ENCODE data around the gene VAPB. TPM values are rescaled to one million over a fixed set of nuclear protein-coding genes. Genes with fewer than 3 reads are reported as not detected.
A peak's percentile ranks its signal among the peaks of the same experiment; 100 is the strongest.

VAPB gene
- total RNA-seq, 1 donor = 15.1 TPM

DNA sequence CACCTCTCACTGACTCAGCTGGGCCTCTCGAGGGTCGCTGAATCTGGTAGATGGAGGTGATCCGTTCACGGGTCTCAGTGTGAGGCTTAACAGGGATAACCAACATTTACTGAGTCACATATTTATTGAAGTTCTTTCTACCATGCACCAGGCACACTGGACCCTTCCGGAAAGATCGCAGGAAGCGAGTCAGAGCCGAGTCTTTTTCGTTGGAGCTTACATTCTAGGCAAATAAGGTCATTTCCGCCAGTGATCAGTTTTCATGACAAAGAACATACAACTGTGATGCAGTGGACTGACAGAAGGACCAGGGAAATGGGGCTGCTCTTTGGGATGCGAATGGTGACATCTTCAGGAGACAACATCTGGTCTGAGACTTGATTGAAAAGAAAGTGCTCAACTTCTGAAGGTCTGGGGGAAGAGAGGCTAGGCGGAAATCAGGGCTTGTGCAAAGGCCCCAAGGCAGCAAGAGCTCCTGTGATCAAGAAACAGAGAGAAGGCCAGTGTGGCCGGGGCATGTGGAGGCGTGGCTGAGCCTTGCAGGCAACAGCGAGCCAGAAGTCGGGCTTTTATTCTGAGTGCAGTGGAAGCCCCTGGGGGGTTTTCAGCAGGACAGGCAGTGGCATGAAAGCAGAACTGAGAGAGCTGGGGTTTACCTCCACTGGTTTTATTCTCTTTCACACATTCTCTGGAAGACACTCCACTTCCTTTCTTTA is 69.5 kb downstream of the VAPB start:
- TF ChIP-seq, protein P1, sequence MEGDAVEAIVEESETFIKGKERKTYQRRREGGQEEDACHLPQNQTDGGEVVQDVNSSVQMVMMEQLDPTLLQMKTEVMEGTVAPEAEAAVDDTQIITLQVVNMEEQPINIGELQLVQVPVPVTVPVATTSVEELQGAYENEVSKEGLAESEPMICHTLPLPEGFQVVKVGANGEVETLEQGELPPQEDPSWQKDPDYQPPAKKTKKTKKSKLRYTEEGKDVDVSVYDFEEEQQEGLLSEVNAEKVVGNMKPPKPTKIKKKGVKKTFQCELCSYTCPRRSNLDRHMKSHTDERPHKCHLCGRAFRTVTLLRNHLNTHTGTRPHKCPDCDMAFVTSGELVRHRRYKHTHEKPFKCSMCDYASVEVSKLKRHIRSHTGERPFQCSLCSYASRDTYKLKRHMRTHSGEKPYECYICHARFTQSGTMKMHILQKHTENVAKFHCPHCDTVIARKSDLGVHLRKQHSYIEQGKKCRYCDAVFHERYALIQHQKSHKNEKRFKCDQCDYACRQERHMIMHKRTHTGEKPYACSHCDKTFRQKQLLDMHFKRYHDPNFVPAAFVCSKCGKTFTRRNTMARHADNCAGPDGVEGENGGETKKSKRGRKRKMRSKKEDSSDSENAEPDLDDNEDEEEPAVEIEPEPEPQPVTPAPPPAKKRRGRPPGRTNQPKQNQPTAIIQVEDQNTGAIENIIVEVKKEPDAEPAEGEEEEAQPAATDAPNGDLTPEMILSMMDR (IDR thresholded peaks at IDR 0.05; ENCODE audit: insufficient read depth, low read depth, low read length) = no peak
- no peak for DNase-seq (ENCODE audit: low read depth)
- no peak overlapping the region for H3K4me3 ChIP-seq (ENCODE audit: low read depth, low read length)

DNA sequence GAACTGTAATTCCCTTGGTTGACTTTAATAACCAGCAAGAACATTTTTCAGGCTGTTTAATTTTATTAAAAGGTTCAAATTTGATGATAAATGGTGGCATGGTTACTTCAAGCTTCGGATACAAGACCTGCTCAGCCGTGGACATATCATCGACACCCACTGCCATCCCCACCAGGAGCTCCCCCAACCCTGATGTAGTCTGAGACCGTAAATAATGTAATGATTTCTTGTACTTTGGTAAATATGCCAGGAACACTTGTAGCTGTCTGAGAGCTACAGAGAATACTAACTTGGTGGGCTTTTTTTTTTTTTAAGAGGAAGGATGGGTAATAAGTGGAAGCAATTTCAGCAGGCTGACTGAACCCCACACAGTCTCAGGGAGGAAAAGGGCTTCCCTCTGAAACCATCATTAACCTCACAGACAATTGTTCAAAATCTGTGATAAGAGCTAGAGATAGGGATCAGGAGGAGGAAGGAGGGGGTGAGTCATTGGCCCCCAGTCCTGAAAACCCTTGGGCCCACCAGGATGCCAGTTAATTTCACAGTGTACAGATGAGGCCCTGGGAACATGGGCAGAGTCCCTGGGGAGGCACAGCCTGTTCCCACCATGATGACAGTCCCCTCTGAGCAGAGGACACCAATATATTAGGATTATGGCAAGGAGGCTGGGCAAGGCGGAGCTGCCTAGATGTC is 70.2 kb downstream of the VAPB start:
- H3K4me3 ChIP-seq (ENCODE audit: low read depth, low read length) = no peak overlapping the region
- TF ChIP-seq, protein P1 (IDR thresholded peaks at IDR 0.05; ENCODE audit: insufficient read depth, low read depth, low read length) = no peak
- DNase-seq (ENCODE audit: low read depth) = no peak

DNA sequence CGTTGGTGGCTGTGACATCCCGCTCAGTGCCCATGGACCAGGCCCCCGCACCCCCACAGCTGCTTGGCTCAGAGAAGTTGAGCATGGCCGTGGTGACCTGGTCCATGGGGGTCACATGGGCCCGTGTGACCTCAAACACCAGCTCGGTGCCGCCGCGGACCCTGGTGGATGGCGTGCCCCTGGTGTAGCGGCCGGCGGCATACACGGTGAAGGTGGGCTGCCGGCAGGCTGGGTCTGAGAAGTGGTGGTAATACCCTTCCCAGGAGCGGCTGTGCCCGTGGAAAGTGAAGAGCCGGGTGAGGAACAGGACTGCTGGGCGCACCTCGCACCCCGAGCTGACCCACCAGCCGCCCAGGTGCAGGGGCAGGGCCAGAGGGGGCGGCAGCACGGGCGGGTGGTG is 72.1 kb downstream of the VAPB start:
- H3K4me3 ChIP-seq (ENCODE audit: low read depth, low read length) = no peak overlapping the region
- DNase-seq (ENCODE audit: low read depth) = no peak
- TF ChIP-seq, protein P1 (IDR thresholded peaks at IDR 0.05; ENCODE audit: insufficient read depth, low read depth, low read length) = no peak

DNA sequence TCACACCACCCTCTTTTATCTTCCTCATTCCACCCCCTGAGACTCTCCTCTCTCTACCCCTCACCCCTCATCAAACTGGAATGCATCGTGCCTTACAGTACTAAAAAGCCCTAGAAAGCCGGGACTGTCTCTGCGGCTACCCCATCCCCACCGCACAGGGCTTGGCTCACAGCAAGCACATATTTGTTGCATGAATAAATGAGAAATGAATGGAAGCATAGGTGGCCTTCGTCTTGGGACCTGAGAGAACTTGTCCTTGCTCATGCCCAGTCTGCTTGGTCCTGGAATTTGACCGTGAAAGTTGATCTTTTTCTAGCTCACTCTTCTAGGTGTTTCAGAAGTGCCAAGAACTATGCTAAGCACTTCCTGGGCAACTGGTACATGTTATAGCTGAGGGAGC is 72.9 kb downstream of the VAPB start:
- DNase-seq (ENCODE audit: low read depth) = no peak
- TF ChIP-seq, protein P1 (IDR thresholded peaks at IDR 0.05; ENCODE audit: insufficient read depth, low read depth, low read length) = no peak
- no peak overlapping the region for H3K4me3 ChIP-seq (ENCODE audit: low read depth, low read length)

DNA sequence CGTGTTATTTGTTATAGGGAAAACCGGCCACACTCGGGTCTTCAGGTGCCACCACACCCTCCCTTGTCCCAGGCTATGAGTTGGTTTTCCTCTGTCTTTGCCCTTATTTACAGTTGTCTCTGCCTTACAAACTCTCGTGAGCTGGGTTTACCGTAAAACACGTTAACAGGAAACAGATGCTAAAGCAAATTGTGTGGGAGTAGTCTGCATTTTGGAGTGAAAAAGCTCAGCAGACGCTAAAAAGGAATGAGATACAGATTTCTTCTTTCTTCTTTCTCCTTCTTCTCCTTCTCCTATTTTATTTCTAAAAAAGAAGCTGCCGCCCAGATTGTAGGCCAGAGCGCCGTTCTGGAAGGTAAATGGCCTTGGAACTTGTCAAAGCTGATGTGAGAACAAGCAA is 74.2 kb downstream of the VAPB start:
- no peak overlapping the region for H3K4me3 ChIP-seq (ENCODE audit: low read depth, low read length)
- peak; percentile 42 for DNase-seq (ENCODE audit: low read depth)
- TF ChIP-seq, protein P1 (IDR thresholded peaks at IDR 0.05; ENCODE audit: insufficient read depth, low read depth, low read length) = no peak

DNA sequence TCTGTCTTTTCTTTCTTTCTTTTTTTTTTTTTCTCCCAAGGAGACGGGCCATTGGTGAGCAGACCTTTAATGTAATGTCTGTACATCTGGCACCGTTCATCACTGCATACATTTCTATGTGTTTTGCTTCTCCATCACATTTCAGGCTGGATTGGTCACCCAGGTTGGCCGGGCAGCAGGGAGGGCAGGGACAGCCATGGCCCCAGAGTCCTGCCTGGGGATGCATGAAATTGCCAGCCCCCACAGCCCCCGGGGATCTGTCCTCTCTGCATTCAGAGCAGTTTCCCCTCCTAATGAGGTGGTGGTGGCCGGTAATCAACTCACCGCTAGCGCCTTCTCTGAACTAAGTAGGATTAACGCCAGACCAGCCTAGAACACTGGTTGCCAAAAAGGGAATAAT is 75.8 kb downstream of the VAPB start:
- H3K4me3 ChIP-seq (ENCODE audit: low read depth, low read length) = no peak overlapping the region
- no peak for DNase-seq (ENCODE audit: low read depth)
- TF ChIP-seq, protein P1 (IDR thresholded peaks at IDR 0.05; ENCODE audit: insufficient read depth, low read depth, low read length) = no peak
